GM18909 (cell line): ENCODE measurements around the gene GDPD5.

ENCODE experiments used
- ATAC-seq: cut with Tn5 transposase; IDR thresholded peaks from one replicate; pipeline ENCODE4 v1.9.1; 2021; ENCODE audit warnings: mild to moderate bottlenecking; ENCODE audit not compliant: unreplicated experiment, poor library complexity

The GDPD5 gene

DNA sequence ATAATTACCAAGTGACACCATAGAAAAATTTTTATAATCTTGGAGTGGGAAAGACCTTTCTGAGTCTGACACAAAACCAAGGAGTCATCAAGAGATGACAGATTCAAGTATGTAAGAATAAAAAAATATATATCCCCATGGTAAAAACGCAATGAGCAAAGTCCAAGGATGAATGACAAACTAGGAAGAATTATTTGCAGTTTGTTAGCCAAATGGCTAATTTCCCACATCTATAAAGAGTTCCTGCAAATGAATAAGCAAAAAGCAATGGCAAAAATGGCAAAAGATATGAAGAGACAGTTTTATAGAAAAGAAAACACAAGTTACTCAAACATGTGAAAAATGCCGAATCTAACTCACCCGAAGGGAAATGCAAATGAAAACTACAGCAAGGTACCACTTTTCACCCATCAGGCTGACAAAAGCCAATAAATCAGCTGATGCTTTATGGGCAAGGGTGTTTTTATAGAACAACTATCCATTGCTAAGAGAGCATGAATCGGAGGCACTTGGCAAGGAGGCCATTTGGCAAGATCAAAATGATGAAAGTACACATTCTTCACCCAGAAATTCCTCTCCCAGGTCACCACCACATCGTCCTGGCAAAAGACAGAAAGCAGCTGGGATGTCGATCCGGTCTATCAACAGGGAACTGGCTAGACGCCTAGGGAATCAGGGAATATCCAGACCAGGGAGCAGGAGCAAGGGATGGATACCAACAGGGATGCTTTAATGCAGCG is 71.7 kb downstream of the GDPD5 start:
- ATAC-seq = no peak

DNA sequence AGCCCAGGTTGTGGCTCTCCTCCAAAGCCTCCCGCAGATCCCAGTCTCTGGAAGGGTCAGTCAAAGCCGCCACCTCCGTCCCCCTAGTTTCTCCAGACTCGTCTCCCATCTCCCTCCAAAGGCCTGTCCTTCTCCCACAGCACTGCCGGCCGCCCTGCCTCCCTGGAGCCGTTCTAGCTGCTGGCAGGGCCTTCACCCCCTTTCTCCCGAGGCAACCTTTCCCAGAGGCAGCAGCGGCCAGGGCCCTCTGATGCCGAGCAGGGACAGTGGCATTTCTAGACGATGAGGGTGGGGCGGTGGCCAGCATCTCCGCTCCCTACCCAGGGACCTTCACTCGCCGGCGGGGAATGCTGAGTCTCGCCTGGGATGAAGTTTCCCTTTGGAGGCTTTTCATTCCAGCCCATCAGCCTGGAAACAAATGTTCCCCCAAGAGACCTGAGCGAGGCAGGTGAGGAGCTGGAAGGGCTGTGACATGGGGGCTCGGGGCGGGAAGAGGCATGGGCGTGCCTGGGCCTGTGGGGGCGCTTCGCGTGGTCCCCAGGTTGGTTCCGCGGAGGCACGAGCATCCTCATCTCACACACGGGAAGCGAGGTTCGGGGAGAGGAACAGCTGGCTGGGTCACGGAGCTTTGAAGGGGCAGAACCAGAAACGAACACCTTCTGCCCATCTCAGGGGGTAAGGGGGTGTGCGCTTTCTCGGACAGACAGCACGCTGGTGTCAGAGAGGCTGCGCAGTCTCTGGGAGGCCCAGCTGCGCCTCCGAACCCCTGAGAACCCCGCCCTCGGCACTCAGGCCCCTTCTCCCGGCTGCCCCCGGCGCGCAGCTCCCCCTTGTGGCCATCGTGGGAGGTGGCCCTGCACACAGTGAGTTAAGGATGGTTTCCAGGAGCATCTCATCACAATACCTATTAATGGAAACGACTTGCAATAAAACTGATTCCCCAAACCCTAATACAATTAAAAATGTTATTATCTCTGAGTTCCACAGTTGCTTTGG is 74.6 kb downstream of the GDPD5 start:
- ATAC-seq = no peak

DNA sequence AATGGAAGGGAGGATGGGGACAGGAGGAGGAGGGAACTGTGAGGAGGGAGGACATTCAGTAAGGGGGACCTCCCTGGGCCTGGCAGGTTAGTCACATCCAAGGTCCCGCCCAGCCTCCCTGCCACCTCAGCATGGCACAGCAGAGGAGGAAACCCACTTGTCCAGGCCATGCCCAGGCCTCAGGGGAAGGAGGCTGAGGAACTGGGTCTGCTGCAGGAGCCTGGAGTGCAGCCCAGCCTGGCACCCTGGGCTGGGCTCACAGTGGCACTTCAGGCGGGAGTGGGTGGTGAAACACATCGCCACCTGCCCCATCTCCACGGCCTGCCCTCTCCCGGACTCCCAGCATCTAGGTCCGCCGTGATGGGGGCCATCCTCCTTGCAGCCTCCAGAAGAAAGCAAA is 75.5 kb downstream of the GDPD5 start:
- ATAC-seq = no peak

- ATAC-seq = no peak
Observed at GRCh38 chr11:75449776-75450175, 76.0 kb downstream of the GDPD5 start.

- ATAC-seq = no peak
Observed at GRCh38 chr11:75449271-75449670, 76.5 kb downstream of the GDPD5 start.

GRCh38 chr11:75447415-75447814 is 78.3 kb downstream of the GDPD5 start:
- no peak for ATAC-seq

DNA sequence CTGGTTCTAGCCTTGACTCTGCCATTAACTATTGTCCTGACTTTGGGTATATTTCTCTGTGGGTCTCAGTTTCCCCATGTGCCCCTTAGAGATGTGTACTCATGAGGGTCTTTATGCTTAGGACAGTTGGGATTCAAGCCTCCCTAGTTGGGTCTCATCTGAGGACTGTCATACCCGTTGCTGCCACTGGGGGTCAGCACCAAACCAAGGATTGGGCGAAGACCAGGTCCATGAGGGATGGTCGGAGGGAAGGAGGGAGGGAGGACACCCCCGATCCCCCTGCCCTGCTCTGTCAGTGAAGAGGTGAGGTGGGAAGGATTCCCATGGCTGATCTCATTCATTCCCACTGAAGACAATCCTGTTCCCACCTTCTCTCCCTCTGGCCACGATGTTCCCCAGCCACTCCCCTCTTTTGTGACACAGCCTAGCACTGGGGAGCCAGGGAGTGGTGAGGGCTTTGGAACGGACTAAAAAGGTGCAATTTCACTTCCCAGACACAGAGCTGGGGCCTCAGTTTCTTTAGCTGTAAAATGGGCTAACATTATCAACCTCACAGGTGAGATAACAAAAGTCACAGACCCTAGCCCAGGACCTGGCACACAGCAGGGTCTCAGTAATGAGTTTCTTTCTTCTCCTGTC is 80.3 kb downstream of the GDPD5 start:
- ATAC-seq = no peak

GRCh38 chr11:75443043-75443442 is 82.7 kb downstream of the GDPD5 start:
- ATAC-seq = no peak

GRCh38 chr11:75442161-75442885 is 83.4 kb downstream of the GDPD5 start:
- no peak for ATAC-seq

DNA sequence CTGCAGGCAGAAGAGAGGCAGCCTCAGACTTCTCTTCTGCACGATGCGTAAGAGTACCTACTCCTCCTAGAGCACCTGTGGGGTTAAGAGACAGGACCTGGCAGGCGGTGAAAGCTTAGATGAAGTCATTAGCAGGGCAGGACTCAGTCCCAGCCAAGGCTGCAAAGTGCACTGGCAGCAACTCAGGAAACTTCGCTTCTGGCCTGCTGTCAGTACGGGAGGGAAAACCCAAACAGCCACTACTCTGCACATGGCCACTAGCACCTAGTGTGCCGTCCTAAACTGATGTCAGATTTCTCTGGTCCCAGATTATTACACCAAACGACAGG is 84.0 kb downstream of the GDPD5 start:
- ATAC-seq = no peak

DNA sequence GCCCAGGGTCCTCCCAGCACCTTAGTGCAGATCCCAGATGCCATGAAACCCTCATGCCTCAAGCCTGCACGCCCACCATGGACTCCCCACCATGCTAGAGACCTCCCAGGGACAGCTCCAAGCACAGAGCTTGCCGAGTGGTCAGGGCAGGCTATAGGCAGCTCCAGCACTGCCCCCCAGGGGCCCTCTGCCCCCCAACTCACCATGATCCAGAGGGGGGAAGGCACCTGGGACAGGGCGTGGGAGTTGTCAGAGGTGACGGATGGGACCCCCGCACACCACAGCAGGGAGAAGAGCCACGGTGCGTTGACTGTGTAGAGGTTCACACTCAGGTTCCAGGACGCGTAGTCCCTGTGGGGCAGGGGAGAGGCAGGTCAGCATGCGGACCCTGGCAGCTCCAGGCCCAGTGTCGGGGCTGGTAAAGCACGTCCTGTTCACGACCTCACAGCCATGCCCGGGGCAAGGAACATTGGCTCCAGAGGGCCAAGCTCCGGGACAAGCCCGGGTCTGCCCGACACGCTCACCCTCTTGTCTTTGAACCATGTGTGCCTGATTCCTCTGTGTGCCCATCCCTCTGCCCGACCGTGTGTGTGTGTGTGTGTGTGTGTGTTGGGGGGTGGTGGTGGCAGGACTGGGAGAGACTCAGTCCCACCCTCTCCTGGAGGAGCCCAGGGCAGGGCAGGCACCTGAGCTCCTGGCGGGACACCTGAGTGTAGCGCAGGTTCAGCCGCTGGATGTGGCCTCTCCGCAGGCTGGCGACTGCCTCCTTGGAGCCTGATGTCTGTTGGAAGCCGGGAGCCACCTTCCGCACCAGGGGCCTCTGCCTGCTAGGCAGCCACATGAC is 84.6 kb downstream of the GDPD5 start:
- ATAC-seq = no peak

- no peak for ATAC-seq
Observed at GRCh38 chr11:75439495-75440120, 86.1 kb downstream of the GDPD5 start.

DNA sequence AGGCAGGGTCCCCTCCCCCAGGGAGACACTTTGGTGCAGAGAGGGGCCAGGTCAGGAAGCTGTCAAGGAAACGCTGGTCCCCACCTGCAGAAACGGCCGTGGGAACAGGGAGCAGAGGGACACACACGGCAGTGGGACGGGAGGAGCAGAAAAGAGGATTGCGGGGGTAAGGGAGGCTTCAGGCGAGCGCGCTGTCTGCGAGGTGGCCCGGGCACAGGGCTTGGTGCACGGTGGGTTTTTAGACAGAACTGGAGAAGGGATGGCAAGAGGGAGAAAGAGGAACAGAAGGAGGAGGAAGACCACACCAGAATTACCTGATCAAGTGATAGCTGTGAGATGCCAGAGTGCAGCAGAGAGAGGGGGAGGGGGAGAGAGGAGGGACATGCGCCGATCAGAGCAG is 86.7 kb downstream of the GDPD5 start:
- no peak for ATAC-seq

DNA sequence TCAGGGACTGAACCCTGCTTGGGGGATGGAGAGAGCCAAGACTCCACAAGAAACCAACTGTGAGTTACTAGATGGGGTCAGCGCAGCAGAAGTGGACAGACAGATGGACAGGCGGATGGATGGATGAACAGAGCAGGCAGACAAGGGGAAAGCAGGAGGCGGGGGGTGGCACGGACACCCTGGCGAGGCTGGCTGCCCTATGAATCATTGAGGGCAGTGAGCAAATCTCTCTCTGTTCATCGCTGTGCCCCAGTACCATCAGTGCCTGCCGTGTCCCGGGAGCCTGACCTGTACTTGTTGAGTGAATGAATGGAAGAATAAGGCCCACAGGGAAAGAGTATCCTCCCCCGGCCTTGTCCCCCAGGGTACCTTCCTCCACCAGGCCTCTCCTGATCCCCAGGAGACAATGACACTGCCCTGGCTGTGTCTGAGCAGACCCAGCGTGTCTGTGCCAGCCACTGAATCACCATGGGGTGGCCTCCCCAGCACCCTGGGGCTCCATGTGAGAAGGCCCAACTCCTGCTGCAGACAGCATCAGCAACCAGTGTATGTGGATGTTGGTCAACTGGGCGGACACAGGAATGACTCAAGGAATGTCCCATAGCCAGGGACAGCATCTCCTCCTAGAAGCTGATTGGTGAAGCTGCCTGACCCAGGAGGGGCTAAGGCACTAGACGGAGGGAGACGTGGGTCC is 87.6 kb downstream of the GDPD5 start:
- ATAC-seq = no peak

DNA sequence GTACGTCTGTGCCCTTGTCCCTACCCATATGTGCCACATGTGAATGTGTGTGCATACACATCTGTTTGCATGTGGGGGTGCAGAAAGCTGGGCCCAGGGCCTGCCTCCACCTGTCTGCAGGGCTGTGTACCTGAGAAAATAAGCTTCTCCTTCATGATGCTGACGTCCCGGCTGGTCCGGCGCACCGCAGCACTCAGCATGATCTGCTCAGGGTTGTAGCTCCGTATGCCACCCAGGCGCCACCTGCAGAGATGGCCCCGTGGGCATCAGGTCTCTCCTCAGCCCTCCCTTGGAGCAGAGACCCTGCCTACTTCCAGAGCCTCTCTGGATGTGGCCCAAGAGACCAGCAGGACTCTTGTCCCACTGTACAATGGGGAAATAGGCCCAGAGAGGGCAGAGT is 88.9 kb downstream of the GDPD5 start:
- ATAC-seq = no peak

DNA sequence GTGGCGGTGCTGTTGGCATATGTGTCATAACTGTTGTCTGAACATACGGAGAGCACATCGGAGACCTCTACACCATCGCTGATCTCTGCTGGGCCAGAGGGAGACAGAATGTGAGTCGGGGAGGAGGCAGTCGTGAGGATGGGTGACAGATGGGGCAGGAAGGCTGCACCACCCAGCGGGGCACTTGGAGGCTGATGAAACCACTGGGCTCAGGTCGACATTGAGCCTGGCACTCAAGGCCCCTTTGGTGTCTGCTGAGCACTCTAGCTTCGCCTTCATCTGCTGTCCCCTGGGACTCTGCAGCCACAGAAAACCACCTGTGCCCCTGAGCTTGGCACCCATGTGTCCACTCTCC is 90.2 kb downstream of the GDPD5 start:
- ATAC-seq = no peak

- ATAC-seq = no peak
Observed at GRCh38 chr11:75434886-75435570, 90.7 kb downstream of the GDPD5 start.

DNA sequence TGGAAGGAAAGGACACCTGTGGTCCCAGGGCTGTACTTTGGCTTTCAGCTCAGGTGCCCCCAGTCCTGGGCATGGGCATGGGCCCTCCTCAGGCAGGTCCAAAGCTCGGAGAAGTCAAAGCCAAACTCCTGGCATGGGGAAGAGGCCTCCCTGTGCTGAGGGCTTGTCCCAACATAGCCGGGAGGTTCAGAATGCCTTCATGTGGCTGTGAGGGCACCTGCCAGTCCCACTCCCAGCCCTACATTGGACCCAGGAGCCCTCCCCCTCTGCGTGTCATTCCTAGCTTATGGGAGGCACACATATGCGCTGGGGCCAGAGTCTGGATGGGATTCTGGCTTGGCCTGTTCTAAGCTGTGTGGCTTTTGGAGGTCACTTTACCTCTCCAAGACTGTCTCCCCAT is 91.7 kb downstream of the GDPD5 start:
- no peak for ATAC-seq
